PC-9 (cell line): ENCODE data around the gene GABPB2.

Experiments used
- EZH2 ChIP-seq: fragments of 200-600 bp; sonication (generic); IDR thresholded peaks from 2 replicates; pipeline ENCODE4 v1.8.0; 2017; ENCODE audit warnings: antibody characterized with exemption, low read depth
- TF ChIP-seq, protein P1 (sequence below): fragments of 200-600 bp; sonication (generic); conservative IDR thresholded peaks from 2 replicates; pipeline ENCODE4 v1.6.1; 2017; ENCODE audit warnings: mixed run types, antibody characterized with exemption, mild to moderate bottlenecking, moderate library complexity

DNA sequence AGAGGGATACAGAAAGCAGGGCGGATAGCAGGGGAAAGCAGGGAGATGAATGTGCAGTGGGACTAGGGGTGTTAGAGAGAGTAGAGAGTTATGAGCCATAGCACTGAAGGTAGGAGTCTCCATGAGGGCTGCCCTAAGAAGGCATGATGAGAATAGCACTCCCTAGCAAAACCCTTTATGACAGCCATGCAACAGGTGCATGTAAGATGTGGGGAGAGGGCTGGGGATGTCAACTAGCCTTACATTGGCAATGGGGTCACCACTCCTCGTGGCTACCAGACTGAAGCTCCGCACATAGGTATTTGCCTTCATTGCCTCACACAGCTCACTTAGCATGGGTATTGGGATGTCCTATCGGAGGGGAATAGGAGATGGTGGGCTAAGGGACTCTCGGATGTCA, 100.6 kb downstream of the GABPB2 start:
- TF ChIP-seq, protein P1, sequence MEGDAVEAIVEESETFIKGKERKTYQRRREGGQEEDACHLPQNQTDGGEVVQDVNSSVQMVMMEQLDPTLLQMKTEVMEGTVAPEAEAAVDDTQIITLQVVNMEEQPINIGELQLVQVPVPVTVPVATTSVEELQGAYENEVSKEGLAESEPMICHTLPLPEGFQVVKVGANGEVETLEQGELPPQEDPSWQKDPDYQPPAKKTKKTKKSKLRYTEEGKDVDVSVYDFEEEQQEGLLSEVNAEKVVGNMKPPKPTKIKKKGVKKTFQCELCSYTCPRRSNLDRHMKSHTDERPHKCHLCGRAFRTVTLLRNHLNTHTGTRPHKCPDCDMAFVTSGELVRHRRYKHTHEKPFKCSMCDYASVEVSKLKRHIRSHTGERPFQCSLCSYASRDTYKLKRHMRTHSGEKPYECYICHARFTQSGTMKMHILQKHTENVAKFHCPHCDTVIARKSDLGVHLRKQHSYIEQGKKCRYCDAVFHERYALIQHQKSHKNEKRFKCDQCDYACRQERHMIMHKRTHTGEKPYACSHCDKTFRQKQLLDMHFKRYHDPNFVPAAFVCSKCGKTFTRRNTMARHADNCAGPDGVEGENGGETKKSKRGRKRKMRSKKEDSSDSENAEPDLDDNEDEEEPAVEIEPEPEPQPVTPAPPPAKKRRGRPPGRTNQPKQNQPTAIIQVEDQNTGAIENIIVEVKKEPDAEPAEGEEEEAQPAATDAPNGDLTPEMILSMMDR: no peak
- no peak for TF ChIP-seq EZH2
